ENCODE results near the gene MZB1. TPM values are rescaled to one million over a fixed set of nuclear protein-coding genes. Genes with fewer than 3 reads are reported as not detected.

MZB1 gene
- total and polyA plus RNA-seq, 2 of the 13 experiments (the other 11 are each of a cell fraction or from before 2014, with no cell fraction given): 0.31 to 0.40 TPM

DNA sequence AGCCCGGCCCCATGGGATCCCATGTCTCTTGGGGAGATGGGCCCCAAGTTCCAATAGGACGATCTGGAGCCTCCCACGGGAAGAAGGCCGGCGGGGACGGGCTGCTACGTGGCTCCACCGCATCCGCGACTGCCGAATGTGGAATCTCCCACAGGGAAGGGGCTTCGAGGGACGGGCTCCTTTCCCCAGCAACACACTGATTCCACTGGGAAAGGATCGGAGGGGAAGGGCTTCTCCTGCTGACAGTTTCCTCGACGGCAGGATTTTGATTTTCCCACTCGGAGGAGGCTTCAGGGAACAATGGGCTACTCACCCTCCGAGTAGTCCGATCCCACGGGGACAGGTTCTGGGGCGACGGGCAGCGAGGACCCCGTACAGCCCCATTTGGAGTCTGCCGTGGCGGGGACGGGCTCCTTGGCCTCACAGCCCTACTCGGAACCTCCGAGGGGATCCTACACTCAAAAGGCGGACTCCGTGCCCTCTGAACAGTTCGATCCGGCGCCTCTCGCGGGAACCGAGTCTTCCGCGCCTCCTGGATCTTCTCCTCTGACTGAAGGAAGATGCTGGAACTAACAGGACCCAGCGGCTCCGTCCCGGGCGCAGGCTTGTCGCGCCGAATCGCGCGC, 3.9 kb upstream of the MZB1 start (continued):
- no peak for TF ChIP-seq KIAA2018 (CRISPR knock-in tag; IDR thresholded peaks at IDR 0.05; ENCODE audit: borderline replicate concordance)
- TF ChIP-seq SIX4 (CRISPR knock-in tag; IDR thresholded peaks at IDR 0.05): no peak
- TF ChIP-seq ZNF382 (CRISPR knock-in tag; IDR thresholded peaks at IDR 0.05; ENCODE audit: borderline replicate concordance): no peak
- TF ChIP-seq, protein P1, sequence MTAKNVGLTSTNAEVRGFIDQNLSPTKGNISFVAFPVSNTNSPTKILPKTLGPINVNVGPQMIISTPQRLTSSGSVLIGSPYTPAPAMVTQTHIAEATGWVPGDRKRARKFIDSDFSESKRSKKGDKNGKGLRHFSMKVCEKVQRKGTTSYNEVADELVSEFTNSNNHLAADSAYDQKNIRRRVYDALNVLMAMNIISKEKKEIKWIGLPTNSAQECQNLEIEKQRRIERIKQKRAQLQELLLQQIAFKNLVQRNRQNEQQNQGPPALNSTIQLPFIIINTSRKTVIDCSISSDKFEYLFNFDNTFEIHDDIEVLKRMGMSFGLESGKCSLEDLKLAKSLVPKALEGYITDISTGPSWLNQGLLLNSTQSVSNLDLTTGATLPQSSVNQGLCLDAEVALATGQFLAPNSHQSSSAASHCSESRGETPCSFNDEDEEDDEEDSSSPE (CRISPR knock-in tag; IDR thresholded peaks at IDR 0.05): no peak
- no peak for TF ChIP-seq ZFP41 (CRISPR knock-in tag; IDR thresholded peaks at IDR 0.05; ENCODE audit: borderline replicate concordance)
- no peak for TF ChIP-seq ZNF20 (CRISPR knock-in tag; IDR thresholded peaks at IDR 0.05)
- TF ChIP-seq GZF1 (CRISPR knock-in tag; IDR thresholded peaks at IDR 0.05): no peak
- no peak for TF ChIP-seq PHB2 (IDR thresholded peaks at IDR 0.05; ENCODE audit: partially characterized antibody)
- no peak for TF ChIP-seq MAFG (CRISPR knock-in tag; IDR thresholded peaks at IDR 0.05)
- no peak for TF ChIP-seq ELF3 (CRISPR knock-in tag; IDR thresholded peaks at IDR 0.05)
- no peak for TF ChIP-seq ZNF143 (CRISPR knock-in tag; IDR thresholded peaks at IDR 0.05)
- no peak for TF ChIP-seq SCMH1 (CRISPR knock-in tag; IDR thresholded peaks at IDR 0.05; ENCODE audit: borderline replicate concordance)
